GM11168 (cell line): ENCODE data around the gene CD28.
"Not testable (repeated sequence)": the region's sequence is repeated elsewhere in the genome, so short reads cannot be mapped to it uniquely, and the experiment has no call there.

Experiments
- in situ Hi-C: fragments of 300-500 bp; cut with MboI; formaldehyde crosslinking; loops from one replicate; pipeline ENCODE4 v1.12.0; 2022; ENCODE audit warnings: low sequenced_read_pairs; ENCODE audit not compliant: unreplicated experiment

The CD28 gene

DNA sequence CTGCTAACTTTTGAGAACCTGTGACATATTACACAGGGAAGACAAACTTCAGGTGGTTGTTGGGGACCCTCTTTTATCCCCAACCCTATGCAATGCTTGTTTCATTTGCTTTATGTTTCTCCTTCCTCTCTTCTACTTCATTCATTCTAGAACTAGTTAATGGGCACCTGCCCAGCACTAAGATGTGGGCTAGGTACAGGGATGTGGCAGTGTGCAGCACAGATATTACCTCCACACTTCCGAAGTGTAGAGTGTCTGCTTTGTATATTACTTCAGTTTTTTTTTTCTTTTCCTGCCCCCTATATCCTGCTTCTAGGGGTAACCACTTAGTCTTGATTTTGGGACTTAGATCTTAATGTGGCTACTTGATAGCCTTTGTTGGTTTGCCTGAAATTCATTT lies 35.1 kb downstream of the CD28 start:
- in situ Hi-C loops: no loop called here

DNA sequence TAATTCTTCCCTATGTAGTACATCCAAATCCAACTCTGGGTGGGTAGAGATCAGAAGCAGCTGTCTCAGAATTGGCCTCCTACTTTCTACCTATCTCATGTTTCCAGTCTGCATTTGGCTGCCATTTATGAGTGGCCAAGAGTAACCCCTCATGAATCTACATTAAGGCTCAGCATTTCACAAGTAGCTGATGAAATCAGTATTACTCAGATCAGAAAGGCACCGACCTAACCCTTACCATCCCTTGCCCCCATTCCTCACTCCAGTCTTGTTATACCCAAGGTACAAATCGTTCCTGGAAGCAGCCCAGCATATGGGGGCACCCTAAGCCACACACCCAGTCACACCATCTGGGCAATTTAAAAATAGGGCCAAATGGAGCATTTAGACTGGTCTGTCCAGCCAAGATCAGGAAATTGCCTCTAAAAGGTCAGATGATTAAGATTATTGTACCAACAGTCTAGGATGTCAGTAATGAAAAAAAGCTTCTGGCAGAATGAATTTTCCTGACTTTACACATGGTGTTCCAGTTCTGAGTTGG lies 37.1 kb downstream of the CD28 start:
- in situ Hi-C loops: no loop called here

DNA sequence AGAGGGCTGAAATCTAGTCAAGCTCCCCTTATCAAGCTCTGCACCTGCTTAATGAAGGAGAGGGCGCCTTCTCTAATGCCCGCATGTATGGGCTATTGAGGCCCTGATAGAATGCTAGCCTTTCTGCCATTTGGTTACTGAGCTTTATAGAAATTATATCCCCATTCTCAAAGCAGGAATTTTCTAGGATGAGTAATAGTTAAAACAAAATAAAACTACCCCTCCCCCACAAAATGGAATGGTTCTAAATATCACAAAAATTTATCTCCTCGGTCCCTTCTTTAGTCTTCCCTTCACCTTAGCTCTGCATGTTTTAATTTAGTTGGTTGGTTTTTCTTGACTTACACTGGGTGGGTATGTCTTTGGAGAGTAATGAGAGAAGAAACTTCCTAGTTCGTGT lies 37.7 kb downstream of the CD28 start:
- in situ Hi-C loops: no loop called here

DNA sequence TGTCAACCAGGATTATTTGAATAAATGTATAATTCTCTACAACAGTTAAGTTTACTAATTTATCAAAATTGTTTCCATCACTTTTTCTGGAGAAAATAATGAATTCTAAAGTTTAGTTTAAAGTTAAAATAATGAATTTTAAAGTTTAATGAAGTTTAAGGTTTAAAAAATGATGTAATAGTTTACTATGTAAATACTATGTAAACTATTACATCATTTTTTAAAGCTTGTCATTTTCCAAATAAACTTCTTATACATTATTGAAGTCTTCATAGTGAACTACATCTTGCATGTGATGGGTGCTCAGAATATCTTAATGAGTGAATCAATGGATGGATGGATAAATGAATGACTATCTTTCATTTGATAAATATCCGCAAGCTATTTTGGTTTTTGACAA lies 38.8 kb downstream of the CD28 start:
- in situ Hi-C loops: no loop called here

DNA sequence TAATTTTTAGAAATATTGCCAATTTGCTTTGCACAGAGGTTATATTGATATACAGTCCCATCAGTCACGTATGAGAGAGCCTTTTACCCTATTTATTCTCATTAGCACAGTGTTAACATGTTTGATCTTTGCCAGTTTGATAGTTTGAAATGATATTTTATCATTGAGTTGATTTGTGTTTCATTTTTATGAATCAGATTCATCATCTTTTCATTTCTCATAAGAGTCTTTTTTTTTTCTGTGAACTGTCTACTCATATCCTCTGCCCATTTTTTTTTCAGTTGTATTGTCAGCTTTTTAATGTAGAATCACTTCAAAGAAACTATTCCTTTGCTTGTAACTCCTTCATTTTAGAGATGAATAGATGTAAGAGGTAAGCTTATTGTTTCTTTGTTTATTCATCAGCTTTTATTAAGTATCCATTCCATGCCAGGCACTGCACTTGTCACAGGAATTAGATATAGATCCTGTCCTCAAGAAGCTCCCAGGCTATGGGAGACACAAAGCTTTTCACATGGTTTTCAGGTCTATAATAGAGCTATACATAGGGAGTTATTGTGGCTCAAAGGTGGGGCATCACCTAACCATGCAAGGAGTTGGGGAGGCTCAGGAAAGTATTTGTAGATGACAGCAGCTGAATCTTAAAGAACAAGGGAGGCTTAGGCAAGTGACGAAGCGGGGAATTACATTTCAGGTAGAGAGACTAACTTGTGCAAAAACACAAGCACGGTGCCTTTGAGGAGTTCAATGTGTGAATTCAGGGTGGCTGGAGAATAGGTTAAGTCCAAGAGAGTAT lies 42.1 kb downstream of the CD28 start:
- in situ Hi-C loops: no loop called here

DNA sequence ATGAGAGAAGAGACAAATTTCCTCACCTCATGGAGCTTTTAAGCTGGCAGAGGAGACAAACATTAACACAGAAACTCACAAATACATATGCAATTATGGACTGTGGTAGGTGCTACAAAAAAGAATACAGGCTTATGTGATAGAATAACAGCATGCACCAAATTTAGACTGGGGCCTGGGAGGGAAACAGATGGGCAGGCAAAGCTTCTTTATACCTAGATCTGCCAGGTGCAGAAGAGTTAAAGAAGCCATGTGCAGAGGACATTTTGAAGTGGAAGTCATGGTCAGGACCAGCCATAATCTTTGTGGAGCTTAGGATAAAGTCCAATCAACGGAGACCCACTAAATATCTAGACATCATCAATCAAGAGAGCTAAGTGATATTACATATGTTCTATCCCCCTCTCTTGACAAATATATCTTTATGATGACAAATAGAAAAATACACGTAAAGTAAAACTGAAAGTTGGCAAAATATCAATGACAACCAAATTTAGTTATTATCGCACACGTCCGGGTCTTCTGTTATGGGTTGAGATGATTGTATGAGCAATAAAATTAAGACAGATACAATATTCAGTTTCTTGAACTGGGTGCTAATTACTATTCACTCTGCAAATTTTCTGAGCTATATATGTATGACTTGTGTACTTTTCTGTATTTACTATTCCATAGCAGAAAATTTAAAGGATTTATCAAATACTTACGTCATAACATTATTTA lies 44.1 kb downstream of the CD28 start:
- in situ Hi-C loops: no loop called here

DNA sequence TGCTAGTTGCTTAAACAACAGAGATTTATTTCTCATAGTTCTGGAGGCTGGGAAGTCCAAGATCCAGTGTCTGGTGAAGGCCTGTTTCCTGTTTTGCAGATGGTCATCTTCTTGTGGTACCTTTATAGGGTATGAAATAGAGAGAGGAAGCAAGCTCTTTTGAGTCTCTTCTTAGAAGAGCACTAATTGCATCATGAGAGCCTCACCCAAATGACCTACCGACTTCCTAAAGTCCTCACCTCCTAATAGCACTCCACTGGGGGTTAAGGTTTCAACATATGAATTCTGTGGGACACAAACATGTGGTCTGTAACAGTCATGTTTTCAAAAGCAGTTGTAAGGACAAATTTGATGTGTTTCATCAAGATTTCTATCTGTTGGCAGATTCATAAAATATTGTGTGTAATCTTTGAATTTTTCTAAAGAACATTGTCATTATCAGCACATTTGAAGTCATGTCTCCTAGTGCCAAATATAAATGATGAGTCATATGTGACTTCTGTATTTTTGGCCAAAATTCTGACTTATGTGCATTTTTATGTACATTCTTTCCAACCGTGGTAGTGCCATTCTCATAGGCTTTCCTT lies 45.3 kb downstream of the CD28 start:
- in situ Hi-C loops: no loop called here

DNA sequence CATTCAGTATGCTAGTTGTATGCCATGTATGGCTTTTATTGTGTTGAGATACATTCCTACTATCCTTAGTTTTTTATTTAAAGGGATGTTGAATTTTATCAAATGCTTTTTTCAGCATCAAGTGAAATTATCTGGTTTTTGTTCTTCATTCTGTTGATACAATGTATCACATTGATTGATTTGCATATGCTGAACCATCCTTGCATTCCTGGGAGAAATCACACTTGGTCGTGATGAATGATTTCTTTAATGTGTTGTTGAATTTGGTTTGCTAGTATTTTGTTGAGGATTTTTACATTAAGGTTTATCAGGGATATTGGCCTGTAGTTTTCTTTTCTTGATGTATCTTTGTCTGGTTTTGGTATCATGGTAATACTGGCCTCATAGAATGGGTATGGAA lies 49.7 kb downstream of the CD28 start:
- in situ Hi-C loops: no loop called here

DNA sequence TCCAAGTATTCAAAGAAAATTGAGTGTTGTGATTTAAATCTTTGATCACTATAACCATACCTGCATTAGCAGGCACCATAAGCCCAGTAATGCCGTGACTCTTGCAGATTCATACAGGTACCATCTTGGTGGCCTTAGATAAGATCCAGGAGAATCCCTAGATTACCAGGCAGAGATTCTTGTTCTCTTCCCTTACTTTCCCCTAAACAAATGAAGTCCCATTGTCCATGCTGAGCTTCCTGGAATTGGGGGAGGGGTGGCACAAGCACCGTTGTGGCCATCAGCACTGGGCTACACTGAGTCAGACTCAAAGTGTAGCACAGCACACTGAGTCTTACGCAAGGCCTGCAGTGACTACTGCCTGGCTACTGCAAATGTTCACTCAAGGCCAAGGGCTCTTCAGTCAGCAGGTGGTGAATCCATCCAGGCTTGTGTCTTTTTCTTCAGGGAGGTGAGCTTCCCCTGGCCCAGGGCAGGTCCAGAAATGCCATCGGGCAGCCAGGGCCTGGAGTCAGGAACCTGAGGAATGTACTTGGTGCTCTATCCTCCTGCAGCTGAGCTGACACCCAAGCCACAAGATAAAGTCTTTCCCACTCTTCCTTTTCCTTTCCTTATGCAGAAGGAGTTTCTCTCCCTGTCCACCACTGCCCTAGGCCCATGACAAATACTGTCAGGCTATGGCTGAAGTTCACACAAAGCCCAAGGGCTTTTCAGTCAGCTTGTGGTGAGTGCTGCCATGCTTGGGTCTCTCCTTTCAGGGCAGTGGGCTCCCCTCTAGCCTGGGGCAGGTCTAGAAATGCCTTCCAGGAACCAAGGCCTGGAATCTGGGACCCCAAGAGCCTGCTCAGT lies 52.6 kb downstream of the CD28 start:
- in situ Hi-C loops: no loop called here

DNA sequence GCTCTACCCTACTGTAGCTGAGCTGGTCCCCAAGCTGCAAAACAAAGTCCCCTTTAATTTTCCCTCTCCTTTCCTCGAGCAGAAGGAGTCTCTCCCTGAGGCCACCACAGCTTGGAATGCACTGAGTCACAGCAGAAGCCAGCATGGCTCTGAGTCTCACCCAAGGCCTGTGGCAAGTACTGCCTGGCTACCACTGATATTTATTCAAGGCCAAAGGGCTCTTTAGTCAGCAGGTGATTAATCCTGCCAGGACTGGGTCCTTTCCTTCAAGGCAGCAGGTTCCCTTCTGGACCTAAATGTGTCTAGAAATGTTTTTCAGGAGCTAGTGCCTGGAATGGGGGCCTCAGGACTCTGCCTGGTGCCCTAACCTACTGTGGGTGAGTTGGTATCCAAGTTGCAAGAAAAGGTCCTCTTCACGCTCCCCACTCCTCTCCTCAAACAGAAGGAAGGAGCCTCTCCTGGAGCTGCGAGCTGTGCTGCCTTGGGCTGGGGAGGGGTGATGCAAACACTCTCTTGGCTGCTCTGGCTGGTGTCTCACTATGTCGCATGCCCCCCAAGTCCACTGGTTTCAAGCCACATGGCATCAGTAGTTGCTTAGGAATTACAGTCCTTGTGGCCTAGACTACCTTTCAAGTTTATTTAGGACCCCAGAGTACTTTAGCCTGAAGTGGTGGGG lies 53.4 kb downstream of the CD28 start:
- in situ Hi-C loops: no loop called here

DNA sequence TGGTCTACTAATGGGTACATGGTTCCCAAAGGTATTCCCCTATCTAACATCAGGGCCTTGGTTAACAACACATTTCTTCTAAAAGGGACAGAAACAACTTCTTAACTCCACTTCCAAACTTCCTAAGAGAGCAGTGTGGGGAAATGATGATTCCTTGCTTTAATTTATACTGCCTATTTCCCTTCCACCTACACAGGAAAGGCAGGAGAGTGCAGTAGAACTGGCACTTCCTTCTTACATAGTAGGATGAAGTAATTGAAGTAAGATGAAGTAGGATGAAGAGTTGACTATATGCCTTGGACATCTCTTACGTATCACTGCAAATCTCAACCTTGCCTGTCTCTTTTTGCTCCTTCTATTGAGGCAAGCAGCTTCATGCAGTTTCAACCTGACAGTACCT lies 54.7 kb downstream of the CD28 start:
- in situ Hi-C loops: no loop called here

DNA sequence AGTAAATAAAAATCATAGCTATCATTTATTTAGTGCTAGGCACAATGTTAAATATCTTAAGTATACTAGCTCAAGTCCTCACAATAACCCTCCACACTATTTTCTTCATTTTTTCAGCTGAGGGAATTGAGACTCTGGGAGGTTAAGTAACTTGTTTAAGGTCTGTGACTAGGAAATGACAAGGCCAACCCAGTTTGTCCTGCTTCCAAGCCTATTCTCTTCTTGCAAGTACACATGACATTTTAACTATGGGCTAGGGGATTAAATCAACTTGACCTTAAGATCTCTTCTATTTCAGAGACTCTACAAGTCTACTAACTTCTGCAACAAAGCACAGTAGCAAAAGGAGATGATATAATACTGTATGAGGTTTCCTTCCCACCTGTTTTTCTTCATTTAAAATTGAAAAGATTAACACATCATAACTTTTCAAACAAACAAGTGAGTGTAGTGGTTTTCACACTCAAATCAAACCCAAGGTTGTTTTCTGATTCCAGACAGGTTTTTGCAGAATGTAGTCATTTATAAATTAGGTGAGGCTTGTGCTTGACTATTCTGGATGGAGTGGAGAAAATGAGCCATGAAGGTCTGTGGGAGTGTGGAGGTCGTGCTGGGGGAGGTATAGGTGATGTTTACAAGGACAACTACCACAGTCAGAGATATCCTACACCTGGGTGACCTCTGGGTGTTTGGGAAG lies 57.0 kb downstream of the CD28 start:
- in situ Hi-C loops: no loop called here

DNA sequence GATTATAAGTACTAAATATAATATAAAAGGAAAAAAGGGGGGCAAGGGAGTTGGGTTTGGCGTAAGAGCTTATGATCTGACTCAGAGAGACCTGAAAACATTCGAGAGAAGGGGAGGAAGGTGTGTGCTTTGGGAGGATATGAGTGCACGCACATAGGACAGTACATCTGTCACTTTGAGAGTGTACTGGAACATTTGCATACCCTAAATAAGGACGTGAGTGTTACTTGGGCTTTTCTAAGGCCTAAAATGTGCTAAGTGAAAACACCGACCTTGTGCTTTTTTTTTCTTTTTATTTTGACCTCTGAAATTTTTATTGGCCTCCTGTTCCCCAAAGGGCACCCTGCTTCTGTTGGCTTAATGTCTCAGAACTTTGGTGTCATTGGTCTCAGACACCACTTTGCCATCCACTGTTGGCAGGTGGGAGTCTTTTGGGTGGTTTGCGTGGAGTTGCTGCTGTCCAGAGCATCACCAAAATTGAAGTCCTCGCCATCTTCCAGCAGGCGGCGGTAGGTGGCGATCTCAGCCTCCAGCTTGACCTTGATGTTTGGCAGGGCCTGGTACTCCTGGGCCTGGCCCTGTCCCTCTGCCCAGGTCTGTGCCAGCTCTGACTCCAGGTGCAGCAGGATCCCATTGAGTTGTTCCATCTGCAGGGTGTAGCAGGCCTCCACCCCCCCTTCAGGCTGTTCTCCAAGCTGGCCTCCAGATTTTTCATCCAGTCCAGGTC lies 57.7 kb downstream of the CD28 start:
- in situ Hi-C loops: no loop called here

DNA sequence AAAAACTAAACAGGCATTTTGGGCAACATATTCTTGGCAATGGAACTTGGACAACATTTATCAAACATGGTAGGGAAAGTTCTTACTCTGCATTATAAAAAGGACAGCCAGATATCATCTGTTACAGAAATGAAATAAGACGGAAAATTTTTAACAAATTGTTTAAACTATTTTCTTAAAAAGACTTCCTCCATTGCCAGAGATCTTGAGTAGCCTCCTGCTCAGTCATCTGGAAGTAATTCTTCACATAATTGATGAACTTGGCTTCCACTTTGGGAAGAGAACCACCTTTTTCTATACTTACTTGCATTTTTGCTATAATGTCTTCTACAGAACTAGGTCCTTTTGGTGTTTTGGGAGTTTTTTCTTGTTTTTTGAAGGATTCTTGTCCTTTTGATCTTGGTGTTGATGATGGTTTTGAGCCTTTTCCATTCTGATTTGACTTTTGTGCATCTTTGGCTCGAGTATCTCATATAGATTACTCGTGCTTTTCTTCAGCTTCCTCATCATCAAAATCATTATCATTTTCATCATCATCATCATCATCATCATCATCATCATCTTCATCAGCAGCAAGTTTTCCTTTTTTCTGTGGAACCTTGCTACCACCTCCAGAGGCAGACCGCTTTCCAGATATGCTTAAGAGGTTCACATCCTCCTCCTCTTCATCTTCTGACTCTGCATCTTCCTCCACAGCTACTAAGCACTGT lies 66.2 kb downstream of the CD28 start:
- in situ Hi-C loops: no loop called here

DNA sequence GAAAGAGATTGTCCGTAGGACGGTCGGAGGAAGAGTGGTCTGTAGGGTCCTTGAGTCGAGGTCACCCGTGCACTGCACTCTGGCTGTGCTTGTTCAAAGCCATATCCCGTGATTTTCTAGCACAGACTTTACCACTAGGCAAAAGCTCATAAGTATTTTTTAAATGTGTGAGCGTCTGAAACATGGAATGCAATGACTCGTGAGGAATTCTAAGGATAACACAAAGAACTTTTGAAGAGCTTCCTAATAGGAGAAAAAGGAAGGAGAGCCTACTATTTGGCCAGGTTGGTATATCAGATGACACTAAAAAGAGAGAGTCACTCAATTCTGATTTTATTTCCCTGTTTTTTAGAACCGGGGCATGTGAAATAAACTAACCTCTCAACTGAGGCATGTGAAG lies 68.3 kb downstream of the CD28 start:
- in situ Hi-C loops: no loop called here

DNA sequence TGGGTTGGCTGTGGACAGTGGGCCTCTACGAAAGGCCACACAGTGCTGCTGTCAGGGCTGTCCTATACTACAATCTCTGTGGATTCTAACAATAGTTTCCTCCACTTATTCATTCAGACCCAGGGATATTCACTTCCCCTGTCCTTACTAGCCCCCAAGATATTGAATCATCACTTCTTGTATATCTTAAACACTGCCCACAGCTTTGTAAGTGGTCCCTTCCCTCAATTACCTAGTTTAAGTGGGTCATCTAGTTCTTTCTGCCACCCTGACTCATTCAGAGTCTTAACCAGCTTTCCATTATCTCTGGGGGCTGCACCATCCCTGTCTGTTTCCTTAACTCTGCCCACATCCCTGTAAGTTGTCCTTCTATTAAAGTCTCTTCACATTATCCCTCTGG lies 69.2 kb downstream of the CD28 start:
- in situ Hi-C loops: no loop called here

DNA sequence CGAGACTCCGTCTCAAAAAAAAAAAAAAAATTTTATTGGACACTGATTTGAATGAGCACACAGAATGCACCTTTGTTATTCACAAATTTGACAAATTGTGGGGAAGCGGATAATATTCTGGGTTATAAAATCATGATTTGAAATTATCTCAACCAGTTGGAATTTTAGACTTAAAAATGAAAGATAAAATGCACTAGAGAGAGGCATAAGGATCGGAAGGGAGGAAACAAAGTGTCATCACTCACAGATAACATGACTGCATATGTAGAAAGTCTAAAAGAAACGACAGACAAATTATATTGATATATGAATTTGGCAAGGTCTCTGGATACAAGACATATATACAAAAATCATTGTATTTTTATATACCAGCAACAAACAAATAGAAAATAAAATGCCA lies 70.6 kb downstream of the CD28 start:
- in situ Hi-C loops: no loop called here

DNA sequence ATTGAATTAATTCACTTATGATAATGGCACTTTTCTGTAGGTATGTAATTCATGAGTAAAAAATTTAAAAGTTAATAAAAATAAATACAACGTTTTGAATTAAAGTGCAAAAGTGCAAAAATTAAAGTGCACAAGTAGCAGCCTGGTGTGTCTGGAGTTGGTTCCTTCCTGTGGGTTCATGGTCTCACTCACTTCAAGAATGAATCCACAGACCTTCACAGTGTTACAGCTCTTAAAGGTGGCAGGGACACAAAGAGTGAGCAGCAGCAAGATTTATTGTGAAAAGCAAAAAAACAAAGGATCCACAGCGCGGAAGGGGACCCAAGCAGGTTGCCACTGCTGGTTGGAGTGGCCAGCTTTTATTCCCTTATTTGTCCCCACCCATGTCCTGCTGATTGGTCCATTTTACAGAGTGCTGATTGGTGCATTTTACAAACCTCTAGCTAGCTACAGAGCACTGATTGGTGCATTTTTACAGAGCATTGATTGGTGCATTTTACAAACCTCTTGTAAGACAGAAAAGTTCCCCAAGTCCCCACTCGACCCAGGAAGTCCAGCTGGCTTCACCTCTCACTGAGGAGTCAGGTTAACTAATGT lies 73.1 kb downstream of the CD28 start:
- in situ Hi-C loops: not testable (repeated sequence)
